Activated naive CD8-positive, alpha-beta T cell (primary cell): ENCODE data around the gene NFIC.
"Not testable (repeated sequence)": the region's sequence is repeated elsewhere in the genome, so short reads cannot be mapped to it uniquely, and the experiment has no call there.

ENCODE experiments used
- H3K27ac Mint-ChIP-seq: one replicate; pipeline ENCODE4 v1.8.0; 2021; ENCODE audit warnings: mixed read lengths
- H3K27me3 Mint-ChIP-seq: one replicate; pipeline ENCODE4 v1.8.0; 2021; ENCODE audit warnings: mixed read lengths
- H3K36me3 Mint-ChIP-seq: one replicate; pipeline ENCODE4 v1.8.0; 2021; ENCODE audit warnings: mixed read lengths
- H3K4me1 Mint-ChIP-seq: one replicate; pipeline ENCODE4 v1.8.0; 2021; ENCODE audit warnings: low read depth, mixed read lengths
- H3K4me3 Mint-ChIP-seq: one replicate; pipeline ENCODE4 v1.8.0; 2021; ENCODE audit warnings: mild to moderate bottlenecking, mixed read lengths
- H3K9me3 Mint-ChIP-seq: one replicate; pipeline ENCODE4 v1.8.0; 2021; ENCODE audit warnings: low read depth, mixed read lengths

The NFIC gene

DNA sequence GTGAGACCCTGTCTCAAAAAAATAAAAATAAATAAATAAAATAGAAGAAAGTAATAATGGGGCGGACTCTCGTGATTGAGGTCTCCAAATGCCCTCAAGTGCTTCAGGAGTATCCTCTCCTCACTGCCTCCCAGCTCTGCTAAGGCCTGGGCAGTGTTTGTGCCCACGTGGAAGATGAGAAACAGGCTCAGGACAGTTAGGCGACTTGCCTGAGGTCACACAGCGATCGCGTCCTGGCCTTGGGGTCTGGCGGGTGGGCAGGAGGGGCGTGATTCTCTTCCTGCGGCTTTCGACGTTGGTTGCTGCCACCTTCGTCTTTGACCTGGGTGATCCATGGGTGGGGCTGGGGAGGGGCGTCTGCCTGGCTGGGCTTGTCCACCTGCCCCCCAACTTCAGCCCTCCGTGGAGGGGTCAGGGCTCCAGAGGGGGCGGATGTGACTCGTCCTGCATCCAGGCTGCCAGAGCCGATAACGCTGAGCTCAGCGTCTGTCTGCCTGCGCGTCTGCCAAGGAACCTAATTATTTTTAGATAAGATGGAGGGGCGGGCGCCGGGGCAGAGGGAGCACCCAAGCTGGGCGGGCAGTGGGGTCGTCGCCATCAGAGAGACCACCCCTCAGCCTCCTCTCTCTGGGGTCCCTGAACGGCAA, 56.9 kb downstream of the NFIC start:
- Mint-ChIP-seq H3K27me3 (no peaks in the 10 kb centered on the region), H3K4me3 (no peak overlapping the region), H3K36me3 (peaks cover 2% of the 10 kb centered on the region), H3K27ac (no peak overlapping the region), H3K4me1 (peaks cover 4% of the 10 kb centered on the region), H3K9me3 (no peaks in the 10 kb centered on the region)

DNA sequence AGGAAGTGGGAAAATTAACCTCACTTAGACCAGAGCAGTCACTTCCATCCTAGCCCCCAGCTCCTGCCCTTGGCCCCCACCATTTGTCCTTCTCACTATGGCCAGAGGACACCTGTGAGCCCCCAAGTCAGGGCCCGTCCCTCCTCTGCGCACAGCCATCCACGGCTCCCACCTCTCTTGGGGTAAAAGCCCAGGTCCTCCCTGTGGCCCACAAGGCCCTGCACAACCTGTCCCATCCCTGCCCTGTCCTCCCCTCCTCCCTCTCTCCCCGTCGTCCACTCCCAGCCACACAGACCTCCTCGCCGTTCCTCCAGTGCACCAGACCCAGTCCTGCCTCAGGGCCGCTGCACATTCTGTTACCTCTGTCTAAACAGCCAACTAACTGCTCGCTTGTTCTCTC, 60.0 kb downstream of the NFIC start:
- Mint-ChIP-seq H3K9me3 (no peaks in the 10 kb centered on the region), H3K27ac (no peak overlapping the region), H3K36me3 (peaks cover 2% of the 10 kb centered on the region), H3K4me3 (no peak overlapping the region), H3K4me1 (peaks cover 4% of the 10 kb centered on the region), H3K27me3 (no peaks in the 10 kb centered on the region)

DNA sequence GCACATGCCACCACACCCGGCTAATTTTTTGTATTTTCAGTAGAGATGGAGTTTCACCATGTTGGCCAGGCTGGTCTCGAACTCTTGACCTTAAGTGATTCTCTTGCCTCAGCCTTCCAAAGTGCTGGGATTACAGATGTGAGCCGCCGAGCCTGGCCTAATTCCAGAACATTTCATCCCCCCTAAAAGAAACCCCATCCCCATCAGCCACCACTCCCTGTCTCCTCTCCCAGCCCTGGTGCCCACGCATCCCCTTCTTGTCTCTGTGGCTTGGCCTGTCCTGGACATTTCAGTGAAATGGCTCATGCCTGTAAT, 63.9 kb downstream of the NFIC start:
- not testable (repeated sequence) for H3K27ac Mint-ChIP-seq, H3K9me3 Mint-ChIP-seq, H3K4me3 Mint-ChIP-seq, H3K4me1 Mint-ChIP-seq, H3K27me3 Mint-ChIP-seq, H3K36me3 Mint-ChIP-seq

DNA sequence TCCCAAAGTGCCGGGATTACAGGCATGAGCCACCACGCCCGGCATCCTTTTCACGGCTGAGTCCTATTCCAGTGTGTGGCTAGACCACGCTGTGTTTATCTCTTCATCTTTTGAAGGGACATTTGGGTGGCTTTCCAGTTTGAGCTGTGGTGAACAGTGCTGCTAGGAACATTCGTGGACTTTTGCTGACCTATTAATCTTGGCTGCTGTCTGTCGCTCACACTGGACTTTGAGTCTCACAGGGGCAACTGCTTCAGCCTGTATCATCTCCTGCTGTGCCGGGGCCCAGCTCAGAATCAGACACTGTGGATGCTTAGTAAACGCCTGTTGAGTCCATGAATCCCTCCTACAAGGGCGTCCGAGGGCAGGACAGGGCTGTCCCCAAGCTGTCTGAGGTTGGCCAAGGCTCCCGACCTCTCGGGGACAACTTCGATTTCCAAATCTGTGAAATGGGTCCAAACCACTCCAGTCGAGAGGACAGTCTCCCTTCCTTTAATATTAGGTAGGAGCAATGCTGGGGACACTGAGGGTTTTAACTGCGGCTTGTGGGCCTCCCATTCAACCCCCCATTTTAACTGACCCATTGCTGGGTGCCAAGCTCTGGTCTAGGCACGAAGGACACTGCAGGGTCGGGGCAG, 65.5 kb downstream of the NFIC start:
- no peak overlapping the region for H3K27ac Mint-ChIP-seq
- H3K4me1 Mint-ChIP-seq = peaks cover 14% of the 10 kb centered on the region

DNA sequence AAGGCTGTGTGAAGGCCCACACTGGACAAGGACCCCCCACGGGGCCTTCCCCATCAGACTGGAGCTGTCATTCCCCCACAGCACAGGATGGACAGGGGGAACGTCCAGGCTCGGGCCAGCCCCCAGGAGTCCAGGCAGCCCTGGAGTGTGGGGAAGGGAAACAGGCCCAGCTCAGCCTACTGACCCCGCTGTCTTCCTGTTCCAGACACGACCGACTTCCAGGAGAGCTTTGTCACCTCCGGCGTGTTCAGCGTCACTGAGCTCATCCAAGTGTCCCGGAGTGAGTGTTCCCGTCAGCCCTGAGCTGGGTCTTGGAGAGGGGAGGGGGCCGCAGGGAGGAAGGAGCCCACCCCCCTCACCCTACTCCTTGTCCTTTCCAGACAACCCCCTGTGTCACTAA, 66.9 kb downstream of the NFIC start:
- H3K36me3 Mint-ChIP-seq = no peaks in the 10 kb centered on the region
- H3K27ac Mint-ChIP-seq = no peak overlapping the region
- no peak overlapping the region for H3K4me3 Mint-ChIP-seq
- H3K9me3 Mint-ChIP-seq = no peaks in the 10 kb centered on the region
- H3K27me3 Mint-ChIP-seq = no peaks in the 10 kb centered on the region
- H3K4me1 Mint-ChIP-seq = peaks cover 10% of the 10 kb centered on the region

More for the DNA sequence above, 65.5 kb downstream of the NFIC start:
- no peak overlapping the region for H3K4me3 Mint-ChIP-seq
- H3K9me3 Mint-ChIP-seq = no peaks in the 10 kb centered on the region
- H3K27me3 Mint-ChIP-seq = no peaks in the 10 kb centered on the region
- H3K36me3 Mint-ChIP-seq = peaks cover 2% of the 10 kb centered on the region

GRCh38 chr19:3433805-3434540, 67.6 kb downstream of the NFIC start:
- H3K9me3 Mint-ChIP-seq = no peaks in the 10 kb centered on the region
- H3K27ac Mint-ChIP-seq = peak overlapping the region; percentile 99
- peak overlapping the region; percentile 96 for H3K4me3 Mint-ChIP-seq
- H3K27me3 Mint-ChIP-seq = no peaks in the 10 kb centered on the region
- no peaks in the 10 kb centered on the region for H3K36me3 Mint-ChIP-seq
- peaks cover 10% of the 10 kb centered on the region for H3K4me1 Mint-ChIP-seq

- H3K4me3 Mint-ChIP-seq = peak overlapping the region; percentile 96
- peaks cover 10% of the 10 kb centered on the region for H3K4me1 Mint-ChIP-seq
- H3K36me3 Mint-ChIP-seq = no peaks in the 10 kb centered on the region
- no peaks in the 10 kb centered on the region for H3K27me3 Mint-ChIP-seq
- H3K9me3 Mint-ChIP-seq = no peaks in the 10 kb centered on the region
- H3K27ac Mint-ChIP-seq = peak overlapping the region; percentile 99
Observed at GRCh38 chr19:3434630-3435553, 68.5 kb downstream of the NFIC start.

DNA sequence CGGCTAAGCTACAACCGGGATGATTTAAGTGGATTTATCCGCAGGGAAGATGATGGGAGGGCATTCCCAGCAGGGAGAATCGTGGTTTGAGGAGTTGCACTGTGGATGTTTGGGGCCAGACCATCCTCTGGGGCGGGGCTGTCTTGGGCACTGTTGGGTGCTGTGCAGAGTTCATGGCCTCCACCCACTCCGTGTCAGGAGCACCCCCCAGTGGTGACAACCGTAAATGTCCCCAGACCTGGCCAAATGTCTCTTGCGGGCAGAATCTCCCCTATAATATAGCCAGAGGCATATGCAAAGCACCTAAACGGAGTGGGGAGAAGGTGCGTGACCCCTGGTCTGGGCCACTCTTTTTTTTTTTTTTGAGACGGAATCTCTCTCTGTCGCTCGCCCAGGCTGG, 73.7 kb downstream of the NFIC start:
- no peak overlapping the region for H3K4me3 Mint-ChIP-seq
- H3K27ac Mint-ChIP-seq = no peak overlapping the region

GRCh38 chr19:3441089-3441985, 75.0 kb downstream of the NFIC start:
- no peak overlapping the region for H3K4me3 Mint-ChIP-seq
- no peak overlapping the region for H3K27ac Mint-ChIP-seq
- H3K4me1 Mint-ChIP-seq = peaks cover 5% of the 10 kb centered on the region
- no peaks in the 10 kb centered on the region for H3K27me3 Mint-ChIP-seq
- H3K9me3 Mint-ChIP-seq = no peaks in the 10 kb centered on the region
- H3K36me3 Mint-ChIP-seq = no peaks in the 10 kb centered on the region

More for the DNA sequence above, 73.7 kb downstream of the NFIC start:
- no peaks in the 10 kb centered on the region for H3K27me3 Mint-ChIP-seq
- H3K4me1 Mint-ChIP-seq = peaks cover 10% of the 10 kb centered on the region
- H3K36me3 Mint-ChIP-seq = no peaks in the 10 kb centered on the region
- H3K9me3 Mint-ChIP-seq = no peaks in the 10 kb centered on the region

DNA sequence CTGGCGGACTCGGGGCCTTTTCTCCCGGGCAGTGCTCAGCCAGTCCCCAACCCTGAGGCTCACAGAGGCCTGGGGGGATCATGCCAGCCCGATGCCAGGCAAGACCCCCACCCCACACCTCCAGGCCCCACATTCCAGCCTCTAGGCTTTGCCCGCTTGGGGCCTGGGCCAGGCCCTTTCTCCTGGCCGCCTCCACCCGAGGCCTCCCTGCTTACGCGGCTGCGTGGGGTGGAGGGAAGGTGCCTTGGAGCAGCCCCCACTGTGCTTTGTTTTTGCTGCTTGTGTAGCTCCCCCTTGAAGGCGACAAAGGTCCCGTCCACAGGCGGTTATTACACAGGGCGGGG, 75.6 kb downstream of the NFIC start:
- H3K27me3 Mint-ChIP-seq = no peaks in the 10 kb centered on the region
- peaks cover 5% of the 10 kb centered on the region for H3K4me1 Mint-ChIP-seq
- no peak overlapping the region for H3K4me3 Mint-ChIP-seq
- no peaks in the 10 kb centered on the region for H3K36me3 Mint-ChIP-seq
- H3K27ac Mint-ChIP-seq = no peak overlapping the region
- no peaks in the 10 kb centered on the region for H3K9me3 Mint-ChIP-seq

- H3K27me3 Mint-ChIP-seq = no peaks in the 10 kb centered on the region
- no peaks in the 10 kb centered on the region for H3K36me3 Mint-ChIP-seq
- H3K27ac Mint-ChIP-seq = no peak overlapping the region
- peaks cover 5% of the 10 kb centered on the region for H3K4me1 Mint-ChIP-seq
- no peak overlapping the region for H3K4me3 Mint-ChIP-seq
- H3K9me3 Mint-ChIP-seq = no peaks in the 10 kb centered on the region
Observed at GRCh38 chr19:3442487-3443071, 76.2 kb downstream of the NFIC start.

- Mint-ChIP-seq H3K4me3 (no peak overlapping the region), H3K27ac (no peak overlapping the region), H3K36me3 (no peaks in the 10 kb centered on the region), H3K4me1 (peaks cover 5% of the 10 kb centered on the region), H3K27me3 (no peaks in the 10 kb centered on the region), H3K9me3 (no peaks in the 10 kb centered on the region)
Observed at GRCh38 chr19:3443840-3444694, 77.7 kb downstream of the NFIC start.

DNA sequence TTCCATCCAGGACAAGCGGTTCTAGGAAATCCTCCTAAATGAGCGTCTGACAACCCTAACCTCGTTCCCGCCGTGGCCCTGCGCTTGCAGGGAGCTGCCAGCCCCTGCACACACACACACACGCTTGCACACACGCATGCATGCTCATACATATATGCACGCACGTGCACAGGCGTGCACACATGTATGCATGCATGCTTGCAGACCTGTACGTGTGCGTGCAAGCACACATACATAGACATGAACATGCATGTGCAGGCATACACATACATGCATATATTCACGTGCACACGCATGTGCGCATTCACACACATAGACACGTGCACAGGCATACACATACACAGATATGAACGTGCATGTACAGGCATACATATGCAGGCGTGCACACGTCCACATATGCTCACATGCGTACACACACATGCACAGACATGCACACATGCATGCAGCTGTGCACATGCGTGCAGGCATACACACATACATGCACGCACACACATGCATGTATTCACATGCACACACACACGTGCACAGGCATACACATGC, 78.4 kb downstream of the NFIC start:
- Mint-ChIP-seq H3K36me3 (no peaks in the 10 kb centered on the region), H3K4me3 (no peak overlapping the region), H3K27ac (no peak overlapping the region), H3K4me1 (peaks cover 5% of the 10 kb centered on the region), H3K9me3 (no peaks in the 10 kb centered on the region), H3K27me3 (no peaks in the 10 kb centered on the region)
